HG02943 (cell line): ENCODE results near the gene PUS1.

Source experiments
- ATAC-seq: cut with Tn5 transposase; IDR thresholded peaks from one replicate; pipeline ENCODE4 v1.9.1; 2021; ENCODE audit warnings: mild to moderate bottlenecking, low read depth, moderate library complexity; ENCODE audit not compliant: unreplicated experiment

The PUS1 gene

GRCh38 chr12:131902332-131903241 is 26.5 kb upstream of the PUS1 start:
- ATAC-seq = no peak

GRCh38 chr12:131903270-131904255 is 25.5 kb upstream of the PUS1 start:
- no peak for ATAC-seq

- ATAC-seq = no peak
Observed at GRCh38 chr12:131904346-131904745, 24.7 kb upstream of the PUS1 start.

GRCh38 chr12:131905081-131905629 is 23.9 kb upstream of the PUS1 start:
- no peak for ATAC-seq

GRCh38 chr12:131905630-131906091 is 23.4 kb upstream of the PUS1 start:
- no peak for ATAC-seq

- ATAC-seq = no peak
Observed at GRCh38 chr12:131907379-131908091, 21.5 kb upstream of the PUS1 start.

GRCh38 chr12:131908092-131909080 is 20.7 kb upstream of the PUS1 start:
- ATAC-seq = no peak

- no peak for ATAC-seq
Observed at GRCh38 chr12:131909081-131909751, 19.9 kb upstream of the PUS1 start.

- ATAC-seq = no peak
Observed at GRCh38 chr12:131909752-131910219, 19.3 kb upstream of the PUS1 start.

GRCh38 chr12:131910302-131911027 is 18.6 kb upstream of the PUS1 start:
- no peak for ATAC-seq

GRCh38 chr12:131911028-131911650 is 17.9 kb upstream of the PUS1 start:
- no peak for ATAC-seq

GRCh38 chr12:131911851-131912477 is 17.1 kb upstream of the PUS1 start:
- no peak for ATAC-seq

- ATAC-seq = no peak
Observed at GRCh38 chr12:131912518-131913274, 16.4 kb upstream of the PUS1 start.

GRCh38 chr12:131913666-131914065 is 15.4 kb upstream of the PUS1 start:
- ATAC-seq = no peak

GRCh38 chr12:131914179-131914702 is 14.8 kb upstream of the PUS1 start:
- no peak for ATAC-seq
